Mesodermal cell (in vitro differentiated cells): ENCODE measurements around the gene ALDH1A1.

Experiments
- H3K27ac ChIP-seq: 2 replicates; pipeline ENCODE4 v1.7.0; 2013; ENCODE audit warnings: mild to moderate bottlenecking, low read depth, low read length, moderate library complexity; ENCODE audit not compliant: severe bottlenecking
- H3K36me3 ChIP-seq: 2 replicates; pipeline ENCODE4 v1.7.1; 2013; ENCODE audit warnings: mild to moderate bottlenecking, low read length, moderate library complexity; ENCODE audit not compliant: control insufficient read depth, insufficient read depth
- H3K4me1 ChIP-seq: one replicate; pipeline ENCODE4 v1.7.1; 2013; ENCODE audit warnings: mild to moderate bottlenecking, low read length; ENCODE audit not compliant: insufficient read depth, control insufficient read depth, poor library complexity, severe bottlenecking
- H3K4me3 ChIP-seq: 2 replicates; pipeline ENCODE4 v1.7.0; 2013; ENCODE audit warnings: low read length, control low read depth, mild to moderate bottlenecking; ENCODE audit not compliant: insufficient read depth, poor library complexity, severe bottlenecking; ENCODE audit errors: extremely low read depth
- H3K9me3 ChIP-seq: 2 replicates; pipeline ENCODE4 v1.7.1; 2013; ENCODE audit warnings: mild to moderate bottlenecking, low read length, moderate library complexity; ENCODE audit not compliant: control insufficient read depth
- WGBS, 2 experiments: methylation state at CpG; one replicate each; pipeline ENCODE4 v1.1.5; 2013; ENCODE audit warnings: missing lambda C conversion rate in 2 of 2; ENCODE audit not compliant: insufficient coverage in 2 of 2; 5-methylcytosine and 5-hydroxymethylcytosine counted together

ALDH1A1 gene

DNA sequence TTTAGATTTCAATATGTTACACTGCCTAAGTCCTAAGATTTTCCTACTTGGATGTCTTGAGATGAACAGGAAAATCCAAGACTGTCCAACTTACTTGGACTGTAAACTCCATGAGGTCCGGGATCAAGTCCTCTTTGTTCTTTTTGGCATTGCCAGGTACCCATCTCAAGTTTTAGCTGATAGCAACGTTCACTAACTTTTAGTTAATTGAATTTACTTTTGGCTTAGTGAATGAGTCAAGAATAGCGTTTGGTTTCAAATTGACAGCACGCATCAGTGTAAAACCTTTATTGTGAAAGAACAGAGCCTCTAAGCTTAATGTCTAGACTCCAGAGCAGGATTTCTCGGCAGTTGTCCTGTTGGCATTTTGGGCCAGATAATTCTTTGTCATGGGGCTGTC is 37.2 kb downstream of the ALDH1A1 start:
- Histone ChIP-seq H3K36me3 (no peaks in the 10 kb centered on the region), H3K4me3 (no peak overlapping the region), H3K27ac (no peak overlapping the region), H3K9me3 (no peaks in the 10 kb centered on the region), H3K4me1 (no peaks in the 10 kb centered on the region)
- 78 to 92% methylated on average over 4 to 5 of the region's 5 CpGs for WGBS, 2 experiments

DNA sequence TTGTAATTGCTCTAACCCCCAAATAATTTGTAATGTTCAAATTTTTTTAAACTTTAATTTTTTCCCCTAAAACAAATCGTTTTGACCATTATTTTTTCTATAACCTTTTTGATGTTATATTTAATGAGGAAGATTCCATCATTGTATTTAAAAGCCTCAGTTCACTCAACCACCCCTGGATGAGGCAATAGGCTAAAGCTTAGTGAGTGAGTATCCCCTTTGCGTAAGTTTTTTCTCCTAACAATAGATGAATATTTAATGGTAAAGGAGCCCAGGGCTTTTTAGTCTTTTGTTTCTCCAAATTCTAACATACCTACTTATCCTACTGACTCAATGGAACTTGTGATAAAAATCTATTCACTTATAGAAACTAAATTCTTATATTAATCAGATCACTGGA is 38.1 kb downstream of the ALDH1A1 start:
- no peak overlapping the region for H3K4me3 ChIP-seq
- H3K4me1 ChIP-seq: no peaks in the 10 kb centered on the region
- WGBS, 2 experiments: no CpG with 5 or more reads among the region's 2 CpGs
- no peak overlapping the region for H3K27ac ChIP-seq
- H3K9me3 ChIP-seq: no peaks in the 10 kb centered on the region
- no peaks in the 10 kb centered on the region for H3K36me3 ChIP-seq

DNA sequence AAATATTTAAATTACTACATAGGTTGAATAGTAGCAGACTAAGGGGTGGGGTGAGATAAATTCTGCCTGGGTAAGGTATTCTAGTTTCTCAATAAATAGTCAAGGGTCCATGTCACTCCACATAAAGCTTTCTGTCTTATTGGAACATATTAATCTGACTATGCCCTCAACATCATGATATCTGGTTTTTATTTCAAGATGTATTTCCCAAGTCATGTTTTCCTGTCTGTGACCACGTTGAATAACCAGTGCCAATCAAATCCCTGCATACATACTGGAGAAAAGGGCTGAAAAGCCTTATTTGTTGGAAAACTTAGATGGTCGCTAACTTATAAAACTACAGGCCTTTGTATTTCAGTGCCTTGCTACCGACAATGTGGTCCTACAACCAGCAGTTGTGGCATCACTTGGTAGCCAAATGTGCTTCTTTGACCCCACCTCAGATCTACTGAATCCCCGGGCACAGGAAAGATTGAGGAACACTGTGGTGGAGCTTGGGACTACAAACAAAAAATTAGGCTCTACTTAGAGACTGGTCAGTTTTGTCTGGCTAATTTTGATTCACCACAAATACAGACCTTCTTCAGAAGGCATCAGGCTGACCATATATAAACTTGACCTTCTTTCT is 39.4 kb downstream of the ALDH1A1 start:
- no peak overlapping the region for H3K27ac ChIP-seq
- no peaks in the 10 kb centered on the region for H3K36me3 ChIP-seq
- no peaks in the 10 kb centered on the region for H3K9me3 ChIP-seq
- WGBS, 2 experiments: 95 to 100% methylated on average over 2 of the region's 4 CpGs
- no peaks in the 10 kb centered on the region for H3K4me1 ChIP-seq
- no peak overlapping the region for H3K4me3 ChIP-seq

DNA sequence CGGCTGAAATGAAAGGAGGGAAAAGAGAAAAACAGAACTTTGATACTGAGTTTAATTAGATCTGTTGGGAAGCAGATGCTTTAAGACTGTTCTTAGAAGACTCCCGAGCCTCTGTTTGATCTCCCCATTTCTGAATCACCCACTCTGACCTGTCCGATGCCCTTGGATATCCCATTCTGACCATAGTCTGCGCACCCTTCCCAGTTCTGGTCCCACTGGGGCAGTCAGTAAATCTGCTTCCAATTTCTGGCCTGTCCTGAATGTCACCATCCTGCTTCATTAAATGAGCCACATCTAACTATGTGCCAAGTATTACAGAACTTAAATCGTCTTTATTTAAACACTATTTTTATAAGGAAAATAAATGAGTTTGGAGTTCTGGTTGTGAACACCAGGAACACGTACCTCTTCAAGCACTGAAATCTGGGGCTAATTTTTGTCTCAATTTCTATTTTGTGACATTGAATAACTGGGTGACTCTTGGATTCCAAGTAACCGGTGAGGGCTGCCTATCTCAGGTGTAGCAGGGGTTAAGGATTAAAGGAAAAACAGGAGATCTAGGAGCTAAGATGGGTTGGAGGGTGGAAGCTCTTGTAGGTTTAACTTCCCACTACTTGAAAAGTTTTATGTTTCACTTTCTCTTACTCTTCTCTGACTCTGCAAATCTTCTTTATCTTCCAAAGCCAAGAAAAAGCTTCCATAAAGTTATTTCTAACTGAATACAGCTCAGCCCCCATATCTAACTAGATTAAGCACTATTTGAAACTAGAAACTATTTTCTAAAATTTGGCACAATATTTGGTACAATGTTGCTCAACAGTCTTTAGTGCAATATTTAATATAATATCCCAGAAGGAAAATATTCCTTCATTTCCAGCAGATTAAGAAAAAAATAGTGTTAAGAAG is 40.1 kb downstream of the ALDH1A1 start:
- WGBS, 2 experiments: 94 to 100% methylated on average over 4 to 5 of the region's 7 CpGs
- H3K4me3 ChIP-seq: no peak overlapping the region
- no peak overlapping the region for H3K27ac ChIP-seq
- no peaks in the 10 kb centered on the region for H3K36me3 ChIP-seq
- H3K9me3 ChIP-seq: no peaks in the 10 kb centered on the region
- H3K4me1 ChIP-seq: no peaks in the 10 kb centered on the region

DNA sequence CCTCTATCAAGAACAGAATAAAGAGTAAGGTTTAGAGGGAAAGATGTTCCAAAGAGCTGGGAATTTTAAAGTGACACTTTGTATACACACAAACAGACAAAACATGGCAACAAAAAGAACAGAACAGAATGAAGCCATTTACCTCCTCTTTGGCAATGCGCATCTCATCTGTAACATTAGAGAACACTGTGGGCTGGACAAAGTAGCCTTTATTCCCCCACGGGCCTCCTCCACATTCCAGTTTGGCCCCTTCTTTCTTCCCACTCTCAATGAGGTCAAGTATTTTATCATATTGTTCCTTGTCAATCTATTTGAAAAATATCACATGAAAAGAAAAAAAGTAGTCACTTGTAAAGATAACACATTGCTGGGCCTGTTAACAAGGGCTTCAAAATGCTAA is 41.0 kb downstream of the ALDH1A1 start:
- Histone ChIP-seq H3K27ac (no peak overlapping the region), H3K4me3 (no peak overlapping the region), H3K36me3 (no peaks in the 10 kb centered on the region), H3K4me1 (no peaks in the 10 kb centered on the region), H3K9me3 (no peaks in the 10 kb centered on the region)
- 100% methylated on average over 1 of the region's 2 CpGs for WGBS, 2 experiments

DNA sequence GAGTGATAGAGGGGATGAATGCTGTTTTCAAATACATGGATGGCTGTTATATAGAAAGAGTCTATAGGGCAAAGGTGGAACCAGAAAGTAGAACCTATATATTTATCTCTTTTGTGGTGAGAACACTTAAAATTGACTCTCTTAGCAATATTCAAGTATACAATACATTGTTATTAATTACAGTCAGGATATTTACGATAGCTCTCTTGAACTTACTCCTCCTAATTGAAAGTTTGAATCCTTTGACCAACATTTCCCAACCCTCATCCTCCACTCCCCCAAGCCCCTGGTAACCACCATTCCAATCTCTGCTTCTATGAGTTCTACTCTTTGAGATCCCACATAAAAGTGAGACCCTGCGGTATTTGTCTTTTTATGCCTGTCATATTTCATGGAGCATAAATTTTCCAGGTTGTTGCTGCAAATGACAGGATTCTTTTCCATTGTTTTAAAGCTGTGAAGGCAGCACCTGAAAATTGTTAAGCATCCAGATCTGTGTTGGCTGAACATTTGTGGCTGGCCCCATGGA is 41.5 kb downstream of the ALDH1A1 start:
- 93 to 100% methylated on average over 1 to 2 of the region's 2 CpGs for WGBS, 2 experiments
- Histone ChIP-seq H3K4me3 (no peak overlapping the region), H3K27ac (no peak overlapping the region), H3K36me3 (no peaks in the 10 kb centered on the region), H3K4me1 (no peaks in the 10 kb centered on the region), H3K9me3 (no peaks in the 10 kb centered on the region)

DNA sequence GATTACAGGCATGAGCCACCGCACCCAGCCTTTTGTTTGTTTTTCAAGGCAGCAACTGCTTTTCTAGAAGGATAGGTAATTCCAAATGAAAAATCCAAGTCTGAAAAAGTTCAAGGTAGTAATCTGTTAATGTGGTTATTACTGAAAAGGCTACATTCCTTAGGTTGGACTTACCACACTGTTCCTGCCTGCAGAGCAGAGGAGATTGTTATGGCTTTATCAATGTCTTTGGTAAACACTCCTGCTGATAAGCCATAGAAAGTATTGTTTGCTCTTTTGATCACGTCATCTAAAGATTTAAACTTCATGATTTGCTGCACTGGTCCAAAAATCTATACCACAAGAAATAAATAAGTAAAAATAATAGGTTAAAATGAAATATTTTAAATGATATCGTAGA is 43.4 kb downstream of the ALDH1A1 start:
- Histone ChIP-seq H3K9me3 (no peaks in the 10 kb centered on the region), H3K27ac (no peak overlapping the region), H3K36me3 (no peaks in the 10 kb centered on the region), H3K4me3 (no peak overlapping the region), H3K4me1 (no peaks in the 10 kb centered on the region)
- WGBS, 2 experiments: 91% methylated on average over 1 of the region's 3 CpGs; no CpG with 5 or more reads in 1 of the 2 experiments

DNA sequence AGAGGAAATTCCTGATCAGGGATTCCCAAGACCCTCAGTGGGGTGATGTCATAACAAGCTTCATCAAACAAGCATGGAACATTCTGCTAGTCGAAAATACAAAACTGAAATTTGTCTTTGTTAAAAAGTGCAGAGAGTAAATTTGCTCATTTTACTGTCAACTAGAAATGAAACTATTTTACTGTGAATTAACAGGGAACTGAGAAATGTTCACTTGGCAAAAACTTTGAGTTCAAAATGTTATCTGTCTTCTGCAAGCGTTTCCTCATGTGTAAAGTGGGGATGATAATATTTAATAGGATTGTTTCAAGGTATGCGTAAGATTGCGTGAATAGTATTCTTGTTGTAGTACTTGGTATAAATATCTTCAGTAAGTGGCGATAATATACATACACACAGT is 45.4 kb downstream of the ALDH1A1 start:
- Histone ChIP-seq H3K4me1 (no peaks in the 10 kb centered on the region), H3K27ac (no peak overlapping the region), H3K36me3 (no peaks in the 10 kb centered on the region), H3K9me3 (no peaks in the 10 kb centered on the region), H3K4me3 (no peak overlapping the region)
- WGBS, 2 experiments: no CpG with 5 or more reads among the region's 5 CpGs

DNA sequence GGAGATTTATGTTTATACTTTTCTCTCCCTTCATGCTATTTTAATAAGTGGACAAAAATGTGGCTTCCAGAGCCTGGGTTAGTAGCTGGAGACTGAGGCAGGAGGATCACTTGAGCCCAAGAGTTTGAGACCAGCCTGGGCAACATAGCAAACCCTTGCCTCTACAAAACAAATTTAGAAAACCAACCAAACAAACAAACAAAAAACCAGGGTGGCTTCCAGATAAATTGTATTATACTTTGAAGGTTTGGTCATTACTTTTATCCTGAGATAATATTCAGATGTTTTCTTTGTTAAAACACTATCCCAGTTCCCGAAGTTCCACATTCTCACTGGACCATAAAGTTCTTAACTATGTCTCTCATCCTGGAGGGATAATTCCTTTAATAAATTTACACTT is 46.0 kb downstream of the ALDH1A1 start:
- H3K4me1 ChIP-seq: no peaks in the 10 kb centered on the region
- H3K4me3 ChIP-seq: no peak overlapping the region
- WGBS, 2 experiments: no CpG with 5 or more reads among the region's 1 CpG
- H3K36me3 ChIP-seq: no peaks in the 10 kb centered on the region
- H3K27ac ChIP-seq: no peak overlapping the region
- H3K9me3 ChIP-seq: no peaks in the 10 kb centered on the region

DNA sequence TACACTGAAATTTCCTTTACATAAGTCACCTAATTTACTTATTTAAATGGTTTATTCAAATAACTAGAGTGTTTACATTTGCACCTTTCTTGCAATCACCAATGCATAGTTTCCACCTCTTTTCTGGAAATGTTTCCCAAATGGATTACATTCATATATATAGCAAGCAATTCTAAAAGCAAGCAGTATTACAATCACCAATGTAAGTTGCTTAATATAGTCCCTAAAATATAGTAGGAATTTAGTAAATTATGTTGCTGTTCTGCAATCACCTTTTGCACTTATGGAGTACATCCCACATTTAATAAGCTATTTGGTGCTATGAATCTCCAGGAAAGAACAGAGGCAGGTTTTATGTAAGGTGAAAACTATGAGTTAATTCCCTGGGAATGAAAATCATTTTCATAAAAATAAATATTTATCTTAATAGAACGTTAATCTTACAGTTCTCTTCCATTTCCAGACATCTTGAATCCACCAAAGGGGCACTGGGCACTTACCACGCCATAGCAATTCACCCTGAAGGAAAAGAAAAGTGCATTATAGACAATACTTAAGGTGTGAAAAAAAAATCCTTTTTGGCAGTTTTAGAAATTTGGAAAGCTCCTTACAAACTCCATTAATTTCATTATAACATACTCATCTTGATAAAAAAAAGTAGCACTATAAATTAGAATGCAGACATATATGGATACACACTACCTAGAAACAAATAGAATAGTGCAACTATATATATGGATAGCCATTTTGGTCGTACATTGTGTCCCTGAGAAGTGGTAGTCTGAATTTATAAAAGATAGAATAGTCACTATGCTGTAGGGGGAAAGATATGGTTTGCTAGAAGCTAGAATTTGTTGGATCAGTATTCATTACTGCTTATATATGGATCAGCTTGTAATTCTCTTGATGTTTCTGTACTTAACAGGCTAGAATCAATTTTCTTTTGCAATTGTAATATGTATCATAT is 47.1 kb downstream of the ALDH1A1 start:
- no peak overlapping the region for H3K27ac ChIP-seq
- no peaks in the 10 kb centered on the region for H3K4me1 ChIP-seq
- H3K4me3 ChIP-seq: no peak overlapping the region
- WGBS, 2 experiments: 38% methylated on average over 1 of the region's 3 CpGs; no CpG with 5 or more reads in 1 of the 2 experiments
- H3K9me3 ChIP-seq: no peaks in the 10 kb centered on the region
- H3K36me3 ChIP-seq: no peaks in the 10 kb centered on the region
